H9 (cell line): Measurements from ENCODE around the gene RNGTT. TPM values are rescaled to one million over a fixed set of nuclear protein-coding genes. Genes with fewer than 3 reads are reported as not detected.

Source experiments
- DNase-seq: peaks from one replicate; pipeline ENCODE4 v3.0.0-alpha.2; 2017
- H2AFZ ChIP-seq: one replicate; pipeline ENCODE4 v1.6.1; 2013; ENCODE audit warnings: mild to moderate bottlenecking, low read length, control low read depth, moderate library complexity
- H2AK5ac ChIP-seq: 2 replicates; pipeline ENCODE4 v1.6.1; 2013; ENCODE audit warnings: low read length, control low read depth, mixed read lengths; ENCODE audit not compliant: insufficient read length
- H2BK120ac ChIP-seq: one replicate; pipeline ENCODE4 v1.6.1; 2013; ENCODE audit warnings: low read depth, mild to moderate bottlenecking, low read length, control low read depth, inconsistent platforms; ENCODE audit not compliant: poor library complexity, severe bottlenecking
- H2BK12ac ChIP-seq: 2 replicates; pipeline ENCODE4 v1.6.1; 2013; ENCODE audit warnings: low read length, control low read depth, mixed read lengths, low read depth; ENCODE audit not compliant: insufficient read length
- H2BK15ac ChIP-seq: 2 replicates; pipeline ENCODE4 v1.6.1; 2013; ENCODE audit warnings: low read depth, low read length, control low read depth
- H2BK20ac ChIP-seq: one replicate; pipeline ENCODE4 v1.6.1; 2013; ENCODE audit warnings: low read depth, mild to moderate bottlenecking, low read length, control low read depth, inconsistent platforms; ENCODE audit not compliant: poor library complexity, severe bottlenecking
- H2BK5ac ChIP-seq: 2 replicates; pipeline ENCODE4 v1.6.1; 2013; ENCODE audit warnings: low read length, control low read depth, mixed read lengths; ENCODE audit not compliant: insufficient read length
- H3K14ac ChIP-seq: 2 replicates; pipeline ENCODE4 v1.6.1; 2013; ENCODE audit warnings: low read length, control low read depth; ENCODE audit not compliant: insufficient read depth
- H3K18ac ChIP-seq: 2 replicates; pipeline ENCODE4 v1.6.1; 2013; ENCODE audit warnings: low read depth, mild to moderate bottlenecking, mixed read lengths, low read length, control low read depth; ENCODE audit not compliant: insufficient read length
- H3K23ac ChIP-seq: 2 replicates; pipeline ENCODE4 v1.6.1; 2013; ENCODE audit warnings: low read length, control low read depth, mixed read lengths, low read depth; ENCODE audit not compliant: insufficient read length
- H3K23me2 ChIP-seq: 2 replicates; pipeline ENCODE4 v1.6.1; 2013; ENCODE audit warnings: low read depth, mild to moderate bottlenecking, mixed read lengths, low read length, control low read depth; ENCODE audit not compliant: insufficient read length, poor library complexity, severe bottlenecking
- H3K27ac ChIP-seq: 2 replicates; pipeline ENCODE4 v1.5.1; 2013; ENCODE audit warnings: low read length, control low read depth, mixed read lengths, low read depth; ENCODE audit not compliant: insufficient read length
- H3K27me3 ChIP-seq: 2 replicates; pipeline ENCODE4 v1.6.1; 2013; ENCODE audit warnings: low read length, control low read depth, inconsistent platforms; ENCODE audit not compliant: insufficient read depth
- H3K4ac ChIP-seq: 2 replicates; pipeline ENCODE4 v1.6.1; 2013; ENCODE audit warnings: low read depth, mild to moderate bottlenecking, control low read depth, inconsistent platforms, low read length, moderate library complexity
- H3K4me1 ChIP-seq: 2 replicates; pipeline ENCODE4 v1.6.1; 2013; ENCODE audit warnings: low read length, control low read depth, inconsistent platforms; ENCODE audit not compliant: insufficient read depth
- H3K4me2 ChIP-seq: 2 replicates; pipeline ENCODE4 v1.6.1; 2013; ENCODE audit warnings: low read length, control low read depth, mixed read lengths; ENCODE audit not compliant: insufficient read length, insufficient read depth
- H3K56ac ChIP-seq: 2 replicates; pipeline ENCODE4 v1.6.1; 2013; ENCODE audit warnings: low read depth, mild to moderate bottlenecking, mixed read lengths, low read length, control low read depth; ENCODE audit not compliant: insufficient read length
- H3K79me1 ChIP-seq: 2 replicates; pipeline ENCODE4 v1.6.1; 2013; ENCODE audit warnings: low read depth, mild to moderate bottlenecking, moderate library complexity, low read length, control low read depth, inconsistent platforms; ENCODE audit not compliant: insufficient read depth, poor library complexity, severe bottlenecking
- H3K79me2 ChIP-seq: 2 replicates; pipeline ENCODE4 v1.6.1; 2013; ENCODE audit warnings: low read length, control low read depth, inconsistent platforms; ENCODE audit not compliant: insufficient read depth
- H3K9ac ChIP-seq: 2 replicates; pipeline ENCODE4 v1.6.1; 2013; ENCODE audit warnings: low read length, control low read depth, mixed read lengths; ENCODE audit not compliant: insufficient read length; ENCODE audit errors: extremely low read depth
- H3K9me3 ChIP-seq: one replicate; pipeline ENCODE4 v1.6.1; 2013; ENCODE audit warnings: low read depth, low read length, inconsistent platforms; ENCODE audit not compliant: control insufficient read depth
- H3T11ph ChIP-seq: one replicate; pipeline ENCODE4 v1.6.1; 2013; ENCODE audit warnings: mild to moderate bottlenecking, low read length, control low read depth, inconsistent platforms
- H4K20me1 ChIP-seq: one replicate; pipeline ENCODE4 v1.6.1; 2013; ENCODE audit not compliant: control insufficient read depth, insufficient read length, insufficient read depth
- H4K5ac ChIP-seq: 2 replicates; pipeline ENCODE4 v1.6.1; 2013; ENCODE audit warnings: low read depth, mild to moderate bottlenecking, mixed read lengths, low read length, control low read depth; ENCODE audit not compliant: insufficient read length
- H4K8ac ChIP-seq: replicated peaks from 2 replicates; pipeline ENCODE4 v1.6.1; 2013; ENCODE audit warnings: low read length, control low read depth, mixed read lengths, low read depth; ENCODE audit not compliant: insufficient read length
- H4K91ac ChIP-seq: 2 replicates; pipeline ENCODE4 v1.6.1; 2013; ENCODE audit warnings: low read depth, mild to moderate bottlenecking, moderate library complexity, mixed read lengths, low read length, control low read depth; ENCODE audit not compliant: insufficient read length
- H3K27ac Mint-ChIP-seq, 3 experiments: 2 replicates in 2 of 3; 3 replicates in 1 of 3; pipeline ENCODE4 v1.8.0; 2020 to 2021; ENCODE audit warnings: mixed read lengths in 3 of 3, mild to moderate bottlenecking in 1 of 3, moderate library complexity in 1 of 3
- H3K27me3 Mint-ChIP-seq: 2 replicates; pipeline ENCODE4 v1.8.0; 2021; ENCODE audit warnings: low read depth, mild to moderate bottlenecking, moderate library complexity, mixed read lengths
- H3K36me3 Mint-ChIP-seq, 3 experiments: 2 replicates in 2 of 3; 3 replicates in 1 of 3; pipeline ENCODE4 v1.8.0; 2020 to 2021; ENCODE audit warnings: low read depth in 3 of 3, mixed read lengths in 3 of 3; ENCODE audit not compliant: insufficient read depth in 1 of 3
- H3K4me1 Mint-ChIP-seq, 2 experiments: 2 replicates each; pipeline ENCODE4 v1.8.0; 2020; ENCODE audit warnings: mixed read lengths in 2 of 2
- H3K4me3 Mint-ChIP-seq, 2 experiments: 2 replicates in 1 of 2; 3 replicates in 1 of 2; pipeline ENCODE4 v1.8.0; 2020 to 2021; ENCODE audit warnings: mild to moderate bottlenecking in 2 of 2, mixed read lengths in 2 of 2, moderate library complexity in 1 of 2
- H3K9me3 Mint-ChIP-seq, 2 experiments: 2 replicates in 1 of 2; 3 replicates in 1 of 2; pipeline ENCODE4 v1.8.0; 2020; ENCODE audit warnings: mild to moderate bottlenecking in 2 of 2, mixed read lengths in 2 of 2, moderate library complexity in 1 of 2
- WGBS: extraction: QIAGEN DNeasy Blood & Tissue Kit; methylation state at CpG from one replicate; pipeline ENCODE4 v1.1.7; 2013; ENCODE audit warnings: missing lambda C conversion rate, low lambda C conversion rate, mixed read lengths; ENCODE audit not compliant: insufficient read length; ENCODE audit errors: extremely low coverage; 5-methylcytosine and 5-hydroxymethylcytosine counted together
- total RNA-seq: library from RNA; stranded (reverse); gene quantifications from 2 replicates; pipeline ENCODE4 v1.2.1, GENCODE V29; 2021
- TF ChIP-seq, protein P1 (sequence below): fragments of 200-600 bp; sonication (generic); conservative IDR thresholded peaks from 3 replicates; pipeline ENCODE4 v1.8.0; 2021; ENCODE audit warnings: antibody characterized with exemption, mild to moderate bottlenecking

The RNGTT gene
- total RNA-seq, 1 experiment from 2014 or later: 20.5 TPM

DNA sequence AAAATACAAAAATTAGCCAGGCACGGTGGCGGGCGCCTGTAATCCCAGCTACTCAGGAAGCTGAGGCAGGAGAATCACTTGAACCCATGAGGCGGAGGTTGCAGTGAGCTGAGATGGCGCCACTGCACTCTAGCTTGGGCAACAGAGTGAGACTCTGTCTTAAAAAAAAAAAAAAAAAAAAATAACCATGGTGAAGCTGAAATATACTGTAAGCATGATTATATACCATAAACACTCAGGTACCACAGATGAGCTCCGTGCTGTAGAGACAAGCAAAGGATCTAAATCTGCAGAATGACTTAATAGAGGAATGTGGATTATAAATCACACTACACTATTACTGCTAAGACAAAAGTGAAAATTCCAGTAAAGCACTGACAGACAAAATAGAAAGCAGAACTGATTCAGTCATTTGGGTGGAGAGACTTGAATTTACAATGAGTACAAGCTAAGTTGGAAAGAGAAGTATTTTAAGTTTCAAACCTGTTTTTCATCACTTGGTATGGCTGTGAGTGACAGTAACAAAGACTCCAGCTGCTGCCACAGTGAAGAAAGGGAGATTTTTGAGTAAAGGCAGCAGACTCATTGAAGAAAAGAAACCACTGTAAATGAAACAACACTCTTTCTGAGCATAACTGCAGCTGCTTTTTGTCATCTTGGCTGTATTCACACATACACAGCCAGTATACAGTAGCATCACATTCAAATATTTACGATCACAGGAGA, 322.1 kb downstream of the RNGTT start:
- H3K27me3 ChIP-seq: no peaks in the 10 kb centered on the region
- no CpG with 5 or more reads among the region's 7 CpGs for WGBS
- no peak overlapping the region for H3K27ac ChIP-seq
- H3K18ac ChIP-seq: no peak overlapping the region
- H3K4ac ChIP-seq: no peak overlapping the region
- Mint-ChIP-seq H3K4me3 (no peak overlapping the region), H3K4me1 (peaks cover 8 to 12% of the 10 kb centered on the region in 2 experiments), H3K36me3 (no peaks in the 10 kb centered on the region), H3K27ac (peak overlapping the region in 1 of 3 experiments; percentile 5; a peak in 2 of 7 replicates), H3K9me3 (no peaks in the 10 kb centered on the region), H3K27me3 (no peaks in the 10 kb centered on the region)
- no peak overlapping the region for H2BK20ac ChIP-seq
- no peak overlapping the region for H3T11ph ChIP-seq
- no peak overlapping the region for H4K8ac ChIP-seq
- no peaks in the 10 kb centered on the region for H3K4me1 ChIP-seq
- no peak overlapping the region for H3K9ac ChIP-seq
- no peak for DNase-seq
- H4K5ac ChIP-seq: no peak overlapping the region
- no peaks in the 10 kb centered on the region for H3K9me3 ChIP-seq
- H3K23ac ChIP-seq: no peak overlapping the region
- H2BK120ac ChIP-seq: no peak overlapping the region
- no peak overlapping the region for H4K91ac ChIP-seq
- H3K23me2 ChIP-seq: no peaks in the 10 kb centered on the region
- no peak overlapping the region for H2BK5ac ChIP-seq
- H2AK5ac ChIP-seq: no peak overlapping the region
- no peaks in the 10 kb centered on the region for H3K79me1 ChIP-seq
- TF ChIP-seq, protein P1, sequence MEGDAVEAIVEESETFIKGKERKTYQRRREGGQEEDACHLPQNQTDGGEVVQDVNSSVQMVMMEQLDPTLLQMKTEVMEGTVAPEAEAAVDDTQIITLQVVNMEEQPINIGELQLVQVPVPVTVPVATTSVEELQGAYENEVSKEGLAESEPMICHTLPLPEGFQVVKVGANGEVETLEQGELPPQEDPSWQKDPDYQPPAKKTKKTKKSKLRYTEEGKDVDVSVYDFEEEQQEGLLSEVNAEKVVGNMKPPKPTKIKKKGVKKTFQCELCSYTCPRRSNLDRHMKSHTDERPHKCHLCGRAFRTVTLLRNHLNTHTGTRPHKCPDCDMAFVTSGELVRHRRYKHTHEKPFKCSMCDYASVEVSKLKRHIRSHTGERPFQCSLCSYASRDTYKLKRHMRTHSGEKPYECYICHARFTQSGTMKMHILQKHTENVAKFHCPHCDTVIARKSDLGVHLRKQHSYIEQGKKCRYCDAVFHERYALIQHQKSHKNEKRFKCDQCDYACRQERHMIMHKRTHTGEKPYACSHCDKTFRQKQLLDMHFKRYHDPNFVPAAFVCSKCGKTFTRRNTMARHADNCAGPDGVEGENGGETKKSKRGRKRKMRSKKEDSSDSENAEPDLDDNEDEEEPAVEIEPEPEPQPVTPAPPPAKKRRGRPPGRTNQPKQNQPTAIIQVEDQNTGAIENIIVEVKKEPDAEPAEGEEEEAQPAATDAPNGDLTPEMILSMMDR: no peak
- no peak overlapping the region for H3K14ac ChIP-seq
- no peaks in the 10 kb centered on the region for H4K20me1 ChIP-seq
- H3K56ac ChIP-seq: no peak overlapping the region
- no peak overlapping the region for H2AFZ ChIP-seq
- H2BK12ac ChIP-seq: no peak overlapping the region
- H3K4me2 ChIP-seq: no peak overlapping the region
- no peaks in the 10 kb centered on the region for H3K79me2 ChIP-seq
- H2BK15ac ChIP-seq: no peak overlapping the region
